K562 (cell line): Measurements from ENCODE around the gene CLEC17A. TPM values are rescaled to one million over a fixed set of nuclear protein-coding genes. Genes with fewer than 3 reads are reported as not detected.

Source experiments
- ATAC-seq: fragments of 200-7000 bp; cut with Tn5 transposase; 3 replicates; pipeline ENCODE4 v1.9.1; 2020; ENCODE audit warnings: moderate library complexity
- BruUV-seq: library from RNA; stranded (reverse); fragments of 400-500 nt; replicated peaks from 2 replicates; lab custom pipeline; 2021; lab: Mats Ljungman, UMichigan
- CTCF ChIA-PET: fragments of 300-600 bp; formaldehyde crosslinking; extraction: SDS; loops from one replicate; lab custom pipeline; 2021; ENCODE audit warnings: low intra/inter-chr PET ratio; lab: Yijun Ruan, JAX
- POLR2A ChIA-PET: fragments of 300-600, 350-650 bp; sonication (Branson Sonifier 250); formaldehyde crosslinking; extraction: SDS; loops from one replicate; lab custom pipeline; 2021; ENCODE audit warnings: antibody characterized with exemption, inconsistent platforms; lab: Yijun Ruan, JAX
- DNase-seq, 4 experiments: peaks; one replicate each; pipeline versions ENCODE4 v3.0.0 to v3.0.0-alpha.2; 2011 to 2018; ENCODE audit warnings: low spot score in 3 of 4, mixed read lengths in 3 of 4; ENCODE audit errors: extremely low read depth in 1 of 4
- FAIRE-seq: peaks from 2 replicates; lab custom pipeline; 2011; peaks lifted over from hg19 to GRCh38; lab: Jason Lieb, UNC
- H2AFZ ChIP-seq: 2 replicates; pipeline ENCODE4 v1.6.0; 2011; ENCODE audit warnings: low read depth, low read length, control low read depth, inconsistent platforms
- H3K27ac ChIP-seq: fragments of 200-600 bp; 3 replicates; pipeline ENCODE4 v1.8.0; 2011; ENCODE audit warnings: low read depth, mild to moderate bottlenecking, control low read depth, inconsistent platforms, low read length, moderate library complexity, mixed read lengths; ENCODE audit errors: extremely low read depth
- H3K27me3 ChIP-seq, 2 experiments: fragments of 300-600 bp in 1 of 2; 2 replicates in 1 of 2; 3 replicates in 1 of 2; pipeline versions ENCODE4 v1.6.0 to v1.8.0; 2011; ENCODE audit warnings: inconsistent platforms in 2 of 2, low read length in 2 of 2, mild to moderate bottlenecking in 1 of 2, mixed read lengths in 1 of 2, moderate library complexity in 1 of 2; ENCODE audit not compliant: control insufficient read depth in 2 of 2, insufficient read depth in 2 of 2
- H3K36me3 ChIP-seq: fragments of 300-600 bp; 3 replicates; pipeline ENCODE4 v1.8.0; 2011; ENCODE audit warnings: mild to moderate bottlenecking, low read length, inconsistent platforms; ENCODE audit not compliant: control insufficient read depth, insufficient read depth
- H3K4me1 ChIP-seq, 2 experiments: fragments of 200-600 bp in 1 of 2; replicated peaks in 1 of 2; 2 replicates in 1 of 2; 3 replicates in 1 of 2; pipeline versions ENCODE4 v1.5.1 to v1.8.0; 2011; ENCODE audit warnings: inconsistent platforms in 2 of 2, low read length in 2 of 2, mild to moderate bottlenecking in 1 of 2, mixed read lengths in 1 of 2, moderate library complexity in 1 of 2; ENCODE audit not compliant: control insufficient read depth in 2 of 2, insufficient read depth in 2 of 2
- H3K4me2 ChIP-seq: 2 replicates; pipeline ENCODE4 v1.6.1; 2011; ENCODE audit warnings: low read length, control low read depth, inconsistent platforms, mixed read lengths; ENCODE audit not compliant: insufficient read depth
- H3K4me3 ChIP-seq: fragments of 200-600 bp; sonication (generic), shearing (Covaris generic); 2 replicates; pipeline ENCODE4 v1.5.1; 2016; ENCODE audit warnings: control low read depth, inconsistent platforms
- H3K79me2 ChIP-seq: fragments of 200-600 bp; 3 replicates; pipeline ENCODE4 v1.8.0; 2011; ENCODE audit warnings: low read length, inconsistent platforms; ENCODE audit not compliant: control insufficient read depth, insufficient read depth
- H3K9ac ChIP-seq, 2 experiments: 2 replicates each; pipeline versions ENCODE4 v1.6.0 to v1.6.1; 2011; ENCODE audit warnings: low read depth in 2 of 2, low read length in 2 of 2, control low read depth in 1 of 2, inconsistent platforms in 1 of 2, mild to moderate bottlenecking in 1 of 2, mixed read lengths in 1 of 2; ENCODE audit not compliant: insufficient read depth in 1 of 2
- H3K9me1 ChIP-seq: one replicate; pipeline ENCODE4 v1.6.0; 2011; ENCODE audit warnings: inconsistent platforms, mild to moderate bottlenecking, low read length, moderate library complexity; ENCODE audit not compliant: control insufficient read depth, insufficient read depth
- H3K9me3 ChIP-seq: replicated peaks from 2 replicates; pipeline ENCODE4 v1.5.1; 2011; ENCODE audit warnings: low read depth, low read length, inconsistent platforms; ENCODE audit not compliant: control insufficient read depth, insufficient read depth
- H4K20me1 ChIP-seq: replicated peaks from 2 replicates; pipeline ENCODE4 v1.6.1; 2011; ENCODE audit warnings: low read length, inconsistent platforms, mixed read lengths; ENCODE audit not compliant: control insufficient read depth, insufficient read depth
- ATF7 ChIP-seq: fragments of 450-650 bp; IDR thresholded peaks from 2 replicates; pipeline ENCODE4 v1.7.1; 2014; ENCODE audit warnings: mild to moderate bottlenecking, moderate library complexity
- BCOR ChIP-seq: fragments of 450-650 bp; IDR thresholded peaks from 2 replicates; pipeline ENCODE4 v1.6.1; 2016
- RBM25 ChIP-seq: fragments of 200-400 bp; formaldehyde crosslinking; IDR thresholded peaks from 2 replicates; pipeline ENCODE4 v1.6.1; 2018; ENCODE audit warnings: low read length, low read depth, moderate library complexity; ENCODE audit not compliant: severe bottlenecking
- TCF15 ChIP-seq: fragments of 250-450 bp; sonication (Bioruptor Pico); IDR thresholded peaks from 2 replicates; pipeline ENCODE4 v1.8.0; 2022; ENCODE audit warnings: moderate library complexity, mild to moderate bottlenecking, inconsistent platforms
- YBX1 ChIP-seq: fragments of 450-650 bp; IDR thresholded peaks from 2 replicates; pipeline ENCODE4 v1.7.1; 2016; ENCODE audit warnings: mild to moderate bottlenecking
- ZC3H8 ChIP-seq: fragments of 450-650 bp; IDR thresholded peaks from 2 replicates; pipeline ENCODE4 v1.6.1; 2017
- ZNF398 ChIP-seq: fragments of 250-450 bp; sonication (Bioruptor Pico); IDR thresholded peaks from 2 replicates; pipeline ENCODE4 v1.8.0; 2021; ENCODE audit warnings: moderate library complexity, mild to moderate bottlenecking, inconsistent platforms
- ZNF592 ChIP-seq: fragments of 450-650 bp; IDR thresholded peaks from 2 replicates; pipeline ENCODE4 v1.6.1; 2017; ENCODE audit warnings: antibody characterized with exemption, mild to moderate bottlenecking
- WGBS: fragments of 100-300 bp; shearing (Covaris generic); methylation state at CpG from one replicate; pipeline ENCODE4 v1.1.6; 2016; ENCODE audit warnings: low coverage, mixed read lengths; ENCODE audit not compliant: insufficient coverage; ENCODE audit errors: missing lambda C conversion rate; 5-methylcytosine and 5-hydroxymethylcytosine counted together
- in situ Hi-C: fragments of 300-500 bp; cut with MboI; formaldehyde crosslinking; loops from 4 replicates; pipeline ENCODE4 v1.15.0; 2018; ENCODE audit warnings: inconsistent platforms, mixed read lengths
- intact Hi-C: fragments of 100-400 bp; cut with micrococcal nuclease; formaldehyde crosslinking; loops from 2 replicates; pipeline ENCODE4 v1.14.2; 2022
- polyA plus RNA-seq, 8 experiments: library from polyadenylated mRNA; depleted of rRNA in 4 of 8; stranded (reverse) in 5 of 8; unstranded in 3 of 8; fragments of >200 nt; fragmentation: Nextera tagmentation in 2 of 8; fragmentation: Illumina TruSeq in 1 of 8; extraction: Ambion mirVana in 2 of 8; extraction: Trizol in 1 of 8; gene quantifications; 2 replicates each; pipeline versions ENCODE4 v1.2.1 to v1.2.3, GENCODE V29; 2011 to 2014; ENCODE audit warnings: inconsistent platforms in 1 of 8, missing spikeins in 1 of 8
- total RNA-seq, 7 experiments: library from RNA; depleted of rRNA in 6 of 7; stranded (reverse); fragments of >200 nt in 6 of 7; fragmentation: Illumina TruSeq in 2 of 7; extraction: Trizol in 2 of 7; gene quantifications; 2 replicates each; pipeline versions ENCODE4 v1.2.1 to v1.2.3, GENCODE V29; 2011 to 2021; ENCODE audit warnings: low replicate concordance in 1 of 7

CLEC17A gene
- total and polyA plus RNA-seq, 9 of the 15 experiments (the other 6 are each of a cell fraction or from before 2014, with no cell fraction given), result 0.03 TPM; not detected in 8

- ATAC-seq (no peak), FAIRE-seq (no peak), DNase-seq (no peak)
- H3K79me2 ChIP-seq, result no peaks in the 10 kb centered on the region
- intact Hi-C loops (no loop called here), in situ Hi-C loops (no loop called here)
- ChIA-PET POLR2A (no interaction called here), CTCF (no interaction called here)
- H3K9me1 ChIP-seq, result no peaks in the 10 kb centered on the region
- no peak for TF ChIP-seq ZC3H8
- TF ChIP-seq TCF15 (CRISPR knock-in tag), result no peak
- TF ChIP-seq YBX1, result no peak
- no peak for TF ChIP-seq ZNF592
- TF ChIP-seq RBM25, result peak; percentile 31
- no peak for TF ChIP-seq ATF7
- no peak for TF ChIP-seq ZNF398 (CRISPR knock-in tag)
- peak; percentile 87 for TF ChIP-seq BCOR
- H3K27me3 ChIP-seq, result peaks cover 12 to 24% of the 10 kb centered on the region in 2 experiments; a peak in 3 of 5 replicates
- BruUV-seq, result no TSS peak
- WGBS, result 3% methylated on average over 9 of the region's 9 CpGs
- no peak overlapping the region for H3K9ac ChIP-seq
- no peaks in the 10 kb centered on the region for H4K20me1 ChIP-seq
- H2AFZ ChIP-seq, result no peak overlapping the region
- H3K9me3 ChIP-seq, result no peaks in the 10 kb centered on the region
- H3K36me3 ChIP-seq, result no peaks in the 10 kb centered on the region
- H3K4me2 ChIP-seq, result no peak overlapping the region
- no peaks in the 10 kb centered on the region for H3K4me1 ChIP-seq
- no peak overlapping the region for H3K27ac ChIP-seq
- no peak overlapping the region for H3K4me3 ChIP-seq
Measured at GRCh38 chr19:14606627-14607026, 23.7 kb downstream of the CLEC17A start.
